Brain microvascular endothelial cell (primary cell): Measurements from ENCODE around the gene PGBD1.
"Not testable (repeated sequence)": the region's sequence is repeated elsewhere in the genome, so short reads cannot be mapped to it uniquely, and the experiment has no call there.

ENCODE experiments used
- DNase-seq: peaks from one replicate; pipeline ENCODE4 v3.0.0-alpha.2; 2020
- H3K27ac ChIP-seq: fragments of 250-450 bp; sonication (Bioruptor Pico); 2 replicates; pipeline ENCODE4 v1.5.1; 2020; ENCODE audit warnings: mild to moderate bottlenecking, moderate library complexity
- H3K27me3 ChIP-seq: fragments of 250-450 bp; sonication (Bioruptor Pico); replicated peaks from 2 replicates; pipeline ENCODE4 v1.5.1; 2020; ENCODE audit warnings: mild to moderate bottlenecking
- H3K36me3 ChIP-seq: fragments of 250-450 bp; sonication (Bioruptor Pico); replicated peaks from 2 replicates; pipeline ENCODE4 v1.5.1; 2020; ENCODE audit warnings: mild to moderate bottlenecking
- H3K4me3 ChIP-seq: 2 replicates; pipeline ENCODE4 v1.5.1; 2011; ENCODE audit warnings: low read depth, mild to moderate bottlenecking, control low read depth, low read length, moderate library complexity
- in situ Hi-C: cut with HindIII; loops from 2 replicates; pipeline ENCODE4 v1.10.0; 2017; ENCODE audit warnings: low sequenced_read_pairs, low pct_ligation_motif_present
- TF ChIP-seq, protein P1 (sequence below): IDR thresholded peaks from 2 replicates; pipeline ENCODE4 v1.5.1; 2011; ENCODE audit warnings: low read depth, mild to moderate bottlenecking, moderate library complexity, low read length, control low read depth, inconsistent platforms; ENCODE audit errors: missing control alignments

The PGBD1 gene

DNA sequence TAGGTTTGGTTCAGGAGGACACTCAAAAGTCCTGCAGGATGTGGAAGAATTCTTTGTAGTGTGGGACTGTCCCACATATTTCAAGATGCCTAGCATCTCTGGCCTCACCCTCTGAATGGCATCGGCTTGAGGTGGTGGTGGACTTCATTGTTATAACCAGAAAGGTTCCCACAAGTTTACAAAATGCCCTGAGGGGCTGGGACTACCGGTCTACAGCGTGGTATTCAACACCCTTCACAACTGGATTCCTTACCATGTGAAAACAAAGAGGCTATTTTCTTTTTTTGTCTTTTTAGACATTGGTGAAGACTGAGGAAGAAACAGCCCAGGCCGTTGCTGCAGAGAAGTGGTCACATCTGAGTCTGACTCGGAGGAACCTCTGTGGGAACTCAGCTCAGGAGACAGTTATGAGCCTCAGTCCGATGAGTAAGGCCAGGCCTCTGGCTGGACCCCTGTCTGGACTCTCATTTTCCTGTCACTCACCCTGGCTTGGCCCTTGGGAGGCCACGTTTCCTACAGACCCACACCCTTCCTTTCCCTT, 15.2 kb downstream of the PGBD1 start:
- peaks cover 6% of the 10 kb centered on the region for H3K36me3 ChIP-seq
- in situ Hi-C loops: no loop called here

GRCh38 chr6:28303570-28303969, 22.2 kb downstream of the PGBD1 start:
- in situ Hi-C loops: no loop called here
- peaks cover 5% of the 10 kb centered on the region for H3K36me3 ChIP-seq
- H3K4me3 ChIP-seq: no peak overlapping the region
- H3K27ac ChIP-seq: no peak overlapping the region
- TF ChIP-seq, protein P1, sequence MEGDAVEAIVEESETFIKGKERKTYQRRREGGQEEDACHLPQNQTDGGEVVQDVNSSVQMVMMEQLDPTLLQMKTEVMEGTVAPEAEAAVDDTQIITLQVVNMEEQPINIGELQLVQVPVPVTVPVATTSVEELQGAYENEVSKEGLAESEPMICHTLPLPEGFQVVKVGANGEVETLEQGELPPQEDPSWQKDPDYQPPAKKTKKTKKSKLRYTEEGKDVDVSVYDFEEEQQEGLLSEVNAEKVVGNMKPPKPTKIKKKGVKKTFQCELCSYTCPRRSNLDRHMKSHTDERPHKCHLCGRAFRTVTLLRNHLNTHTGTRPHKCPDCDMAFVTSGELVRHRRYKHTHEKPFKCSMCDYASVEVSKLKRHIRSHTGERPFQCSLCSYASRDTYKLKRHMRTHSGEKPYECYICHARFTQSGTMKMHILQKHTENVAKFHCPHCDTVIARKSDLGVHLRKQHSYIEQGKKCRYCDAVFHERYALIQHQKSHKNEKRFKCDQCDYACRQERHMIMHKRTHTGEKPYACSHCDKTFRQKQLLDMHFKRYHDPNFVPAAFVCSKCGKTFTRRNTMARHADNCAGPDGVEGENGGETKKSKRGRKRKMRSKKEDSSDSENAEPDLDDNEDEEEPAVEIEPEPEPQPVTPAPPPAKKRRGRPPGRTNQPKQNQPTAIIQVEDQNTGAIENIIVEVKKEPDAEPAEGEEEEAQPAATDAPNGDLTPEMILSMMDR: no peak
- H3K27me3 ChIP-seq: no peaks in the 10 kb centered on the region
- DNase-seq: no peak

More for the DNA sequence above, 15.2 kb downstream of the PGBD1 start:
- Histone ChIP-seq H3K27ac (no peak overlapping the region), H3K4me3 (no peak overlapping the region), H3K27me3 (no peaks in the 10 kb centered on the region)
- DNase-seq: no peak
- TF ChIP-seq, protein P1: no peak

GRCh38 chr6:28306363-28306762, 25.0 kb downstream of the PGBD1 start:
- H3K27me3 ChIP-seq, DNase-seq, H3K4me3 ChIP-seq, H3K36me3 ChIP-seq, H3K27ac ChIP-seq, in situ Hi-C loops: not testable (repeated sequence)

DNA sequence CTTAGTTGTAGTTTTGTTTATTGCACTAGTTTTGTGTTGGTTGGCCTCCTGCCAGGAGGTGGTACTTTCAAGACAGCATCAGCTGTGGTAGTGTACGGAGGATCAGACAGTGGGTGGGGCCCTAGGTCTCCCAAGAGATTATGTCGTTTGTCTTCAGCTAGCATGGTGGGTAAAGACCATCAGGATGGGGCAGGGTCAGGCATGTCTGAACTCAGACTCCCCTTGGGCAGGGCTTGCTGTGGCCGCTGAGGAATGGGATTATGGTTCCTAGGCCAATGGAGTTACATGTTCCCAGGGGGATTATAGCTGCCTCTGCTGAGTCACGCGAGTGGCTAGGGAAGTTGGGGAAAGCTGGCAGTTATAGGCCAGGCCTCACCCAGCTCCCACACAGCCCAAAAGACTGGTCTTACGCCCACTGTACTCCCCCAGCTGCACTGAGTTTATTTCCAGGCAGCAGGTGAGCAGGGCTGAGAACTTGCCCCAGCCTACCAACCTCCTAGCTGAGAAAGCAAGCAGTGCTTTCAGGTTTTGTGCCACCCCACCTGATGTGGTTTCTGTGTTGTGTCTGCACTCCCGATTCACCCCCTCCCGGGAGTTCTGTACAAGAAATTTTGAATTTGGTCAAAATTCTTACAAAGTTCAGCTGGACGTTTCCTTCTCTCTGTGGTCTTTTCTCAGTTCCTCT, 29.9 kb downstream of the PGBD1 start:
- TF ChIP-seq, protein P1: no peak
- H3K27me3 ChIP-seq: no peaks in the 10 kb centered on the region
- no peak for DNase-seq
- no peak overlapping the region for H3K27ac ChIP-seq
- H3K36me3 ChIP-seq: no peaks in the 10 kb centered on the region
- in situ Hi-C loops: no loop called here
- H3K4me3 ChIP-seq: no peak overlapping the region

DNA sequence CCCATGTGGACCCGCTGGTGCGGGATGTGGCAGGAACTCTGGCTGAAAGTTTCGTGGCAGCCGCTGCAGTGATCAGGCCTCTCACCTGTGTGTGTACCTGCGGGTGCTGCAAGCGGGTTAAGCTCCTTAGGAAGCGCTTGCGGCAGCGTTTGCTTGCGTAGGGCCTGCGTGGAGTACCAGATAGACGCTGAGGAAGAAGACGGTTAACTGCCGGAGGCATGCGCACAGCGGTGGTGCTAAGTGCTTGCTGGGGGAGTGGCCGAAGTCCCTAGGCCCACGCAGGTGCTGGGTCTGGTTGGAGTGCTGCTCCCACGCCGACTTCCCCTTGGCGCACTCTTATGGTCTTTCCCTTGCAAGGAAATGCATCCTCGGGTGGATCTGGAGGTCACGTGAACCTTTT, 31.6 kb downstream of the PGBD1 start:
- DNase-seq: no peak
- TF ChIP-seq, protein P1: no peak
- in situ Hi-C loops: no loop called here
- H3K4me3 ChIP-seq: no peak overlapping the region
- no peaks in the 10 kb centered on the region for H3K36me3 ChIP-seq
- no peaks in the 10 kb centered on the region for H3K27me3 ChIP-seq
- H3K27ac ChIP-seq: no peak overlapping the region

GRCh38 chr6:28315628-28316027, 34.3 kb downstream of the PGBD1 start:
- no peaks in the 10 kb centered on the region for H3K27me3 ChIP-seq
- H3K4me3 ChIP-seq: no peak overlapping the region
- no peak overlapping the region for H3K27ac ChIP-seq
- TF ChIP-seq, protein P1: no peak
- in situ Hi-C loops: no loop called here
- no peaks in the 10 kb centered on the region for H3K36me3 ChIP-seq
- peak; percentile 22 for DNase-seq

- H3K27ac ChIP-seq, H3K27me3 ChIP-seq, H3K36me3 ChIP-seq, in situ Hi-C loops, DNase-seq, H3K4me3 ChIP-seq: not testable (repeated sequence)
Measured at GRCh38 chr6:28317866-28318265, 36.5 kb downstream of the PGBD1 start.
